T-helper 1 cell treated with Interleukin-12 subunit alpha and Interleukin-12 subunit beta and Interleukin-4 antibody, amounts not matched to agents 30 ng/mL and 1 ng/mL, for 36 hours (primary cell): ENCODE measurements around the gene AGAP1. TPM values are rescaled to one million over a fixed set of nuclear protein-coding genes. Genes with fewer than 3 reads are reported as not detected.

Source experiments
- intact Hi-C: fragments of 100-400 bp; cut with micrococcal nuclease; formaldehyde crosslinking; loops from one replicate; pipeline ENCODE4 v1.15.1; 2024
- total RNA-seq: library from RNA; stranded (reverse); gene quantifications from 2 replicates; pipeline ENCODE4 v1.2.3, GENCODE V29; 2022

The AGAP1 gene
- total RNA-seq, 1 donor from 2014 or later: 2.7 TPM

DNA sequence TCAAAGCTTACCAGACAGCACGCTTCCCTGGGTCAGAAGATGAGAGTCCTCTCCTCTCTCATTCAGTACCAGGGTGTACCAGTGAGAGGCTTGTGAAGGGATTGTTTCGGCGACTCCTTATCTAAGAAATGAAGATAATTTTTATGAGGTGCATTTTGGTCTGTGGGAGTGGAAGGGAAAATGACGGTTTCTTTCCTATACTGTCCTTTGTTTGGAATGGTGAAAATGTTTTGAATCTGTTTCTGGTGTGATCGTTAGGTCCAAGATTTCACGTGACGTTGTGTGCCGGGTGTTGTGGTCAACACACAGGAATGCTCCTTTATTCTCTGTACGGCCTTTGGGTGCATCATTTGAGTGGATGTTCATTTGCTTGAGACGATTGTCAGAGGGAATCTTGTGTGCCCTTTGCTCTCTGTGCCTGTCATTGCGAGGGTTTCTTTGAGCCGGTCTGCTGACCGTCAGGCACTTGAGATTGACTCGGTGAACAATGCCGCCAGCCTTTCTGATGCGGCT, 183.5 kb downstream of the AGAP1 start:
- intact Hi-C loops: no loop called here

DNA sequence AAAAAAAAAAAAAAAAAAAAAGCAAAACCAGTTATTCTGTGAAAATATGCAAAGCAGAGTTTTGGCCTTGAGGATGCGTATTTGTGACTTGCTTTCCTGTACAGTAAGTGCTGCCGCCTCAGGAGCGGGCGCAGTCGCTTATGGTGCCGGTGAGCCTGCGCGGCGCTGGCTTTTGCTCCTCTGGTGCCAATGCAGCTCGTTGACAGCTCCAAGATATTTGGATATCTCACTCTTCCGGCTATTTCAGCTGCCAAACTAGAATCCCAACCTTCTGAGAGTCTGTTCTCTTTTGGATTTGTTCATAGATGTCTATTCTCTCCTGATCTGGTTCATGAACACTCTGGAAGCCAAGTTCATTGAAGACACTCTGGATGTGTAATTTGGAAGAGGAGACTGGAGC, 184.1 kb downstream of the AGAP1 start:
- intact Hi-C loops: no loop called here

DNA sequence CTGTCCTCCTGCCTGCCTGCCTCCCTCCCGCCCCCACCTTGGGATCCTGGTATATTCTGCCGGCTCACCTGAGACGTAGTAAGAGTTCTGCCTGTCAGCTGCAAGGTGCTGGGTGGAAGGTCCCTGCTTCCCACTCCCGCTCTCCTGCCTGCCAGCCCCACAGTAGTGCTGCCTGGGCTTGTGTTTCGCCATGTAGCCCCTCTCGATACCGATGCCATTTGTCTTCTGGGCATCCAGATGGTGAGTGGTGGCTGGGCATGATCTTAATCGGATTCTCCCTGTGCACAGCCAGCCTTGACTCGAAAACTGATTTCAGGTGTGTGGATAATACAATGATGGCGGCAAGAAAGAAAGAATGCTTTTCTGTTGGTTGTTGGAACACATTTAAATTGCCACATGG, 184.9 kb downstream of the AGAP1 start:
- intact Hi-C loops: no loop called here

DNA sequence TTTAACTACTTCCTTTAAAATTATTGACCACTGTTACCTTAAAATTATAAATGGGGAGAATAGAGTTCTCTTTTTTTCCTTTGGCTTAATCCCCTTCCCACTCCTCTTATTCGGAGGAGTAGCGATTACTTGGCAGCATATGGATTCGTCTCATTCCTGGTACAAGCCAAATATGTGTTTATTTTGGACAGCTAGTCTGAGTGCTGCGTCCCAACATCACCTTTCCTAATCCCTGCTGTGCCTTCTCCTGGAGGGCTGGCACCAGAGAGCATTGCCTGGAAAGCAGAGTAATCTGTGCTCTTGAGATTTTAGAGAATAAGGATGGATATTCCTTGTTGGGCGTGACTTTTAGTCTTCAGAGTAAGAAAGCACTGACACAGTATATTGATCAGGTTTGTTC, 185.6 kb downstream of the AGAP1 start:
- intact Hi-C loops: no loop called here

DNA sequence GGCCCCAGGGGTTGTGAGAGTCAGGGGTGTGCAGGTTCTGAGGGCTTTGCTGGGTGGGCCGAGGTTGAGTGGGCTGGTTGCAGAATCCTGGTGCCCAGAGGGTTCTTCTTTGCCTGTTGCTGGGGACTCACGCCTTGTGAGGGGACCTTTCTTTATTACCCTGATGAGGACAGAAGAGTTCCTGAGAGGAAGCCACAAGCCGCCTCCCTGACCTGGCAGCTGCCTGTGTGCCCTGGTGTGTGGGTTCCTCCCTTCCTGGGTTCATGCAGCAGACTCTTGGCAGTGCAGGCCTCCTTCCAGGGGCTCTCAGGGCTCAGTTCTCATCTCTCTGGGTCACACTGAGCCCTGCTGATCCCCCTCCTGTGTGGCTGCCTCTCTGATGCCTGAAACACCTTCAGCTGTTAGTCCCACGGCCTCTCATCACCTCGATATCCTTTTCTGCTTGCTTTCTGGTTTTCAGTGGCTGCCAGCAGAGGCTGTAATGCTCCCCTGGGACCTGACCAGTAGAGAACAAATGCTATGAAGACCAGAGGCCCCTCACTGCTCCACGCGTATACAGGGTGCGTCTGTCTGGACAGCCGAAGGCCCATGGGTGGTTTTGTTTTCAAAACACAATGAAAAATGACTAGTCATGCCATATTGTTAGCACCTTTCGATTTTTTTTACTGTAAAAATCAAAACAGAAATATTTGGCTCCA, 191.3 kb downstream of the AGAP1 start:
- intact Hi-C loops: no loop called here

DNA sequence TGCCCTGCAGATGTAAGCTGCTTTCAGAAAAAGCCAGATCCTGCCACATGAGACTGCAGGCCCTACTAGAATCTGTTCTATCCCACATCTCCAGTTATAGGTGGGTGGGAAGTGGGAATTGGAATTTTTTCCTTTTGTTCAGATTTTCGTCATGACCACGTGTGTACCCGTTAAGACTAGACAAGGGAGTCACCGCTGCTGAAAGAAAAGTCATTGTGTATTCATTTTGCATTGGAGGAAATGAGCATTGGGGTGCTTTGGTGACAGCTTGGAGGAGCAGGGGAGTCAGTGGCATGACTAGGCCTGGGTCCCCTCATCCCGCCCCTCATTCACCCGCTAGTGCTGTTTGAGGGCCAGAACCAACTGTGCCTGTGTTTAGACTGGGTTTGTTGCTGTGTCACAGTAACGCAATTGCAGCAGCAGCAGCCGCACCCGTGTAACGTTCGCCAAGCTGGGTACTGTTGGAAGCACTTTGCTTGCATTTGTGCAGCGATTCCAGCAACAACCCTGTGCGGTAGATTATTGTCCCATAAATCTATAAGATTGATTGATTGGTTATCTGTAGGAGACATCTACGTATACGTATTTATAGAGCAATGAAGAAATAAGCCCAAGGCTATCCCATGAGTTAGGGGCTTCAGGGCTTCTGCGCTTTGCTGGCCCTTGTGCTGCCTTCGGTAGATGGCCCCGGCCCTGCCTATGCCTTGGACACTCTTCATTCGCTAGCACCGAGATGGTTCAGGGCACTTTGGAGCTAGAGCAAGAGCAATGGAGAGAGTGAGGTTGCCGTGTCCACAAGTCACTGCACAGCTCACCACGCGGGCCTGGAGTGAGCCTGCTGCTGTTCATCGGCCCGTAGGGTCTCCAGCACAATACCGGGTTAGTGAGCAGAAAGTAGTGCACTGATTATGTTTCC, 194.9 kb downstream of the AGAP1 start:
- intact Hi-C loops: no loop called here

DNA sequence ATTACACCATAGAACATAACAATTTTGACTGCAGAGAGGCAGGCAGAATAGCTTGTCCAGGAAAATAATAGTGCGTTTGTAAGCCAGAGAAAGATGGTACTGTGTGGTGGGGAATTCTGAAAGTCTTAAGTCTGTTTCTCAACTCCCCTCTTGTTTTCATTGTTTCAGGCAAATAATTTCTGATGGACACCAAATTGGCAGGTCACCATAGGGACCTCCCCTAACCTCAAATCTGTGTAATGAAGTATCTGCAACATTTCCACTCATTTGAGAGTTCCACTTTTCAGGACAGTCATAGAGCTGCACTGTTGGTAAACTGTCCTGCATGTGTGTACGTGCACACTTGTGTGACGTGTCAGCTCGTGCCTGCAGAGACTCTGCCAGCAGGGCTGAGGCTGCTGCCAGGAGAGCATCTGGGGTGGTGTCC, 195.6 kb downstream of the AGAP1 start:
- intact Hi-C loops: no loop called here

DNA sequence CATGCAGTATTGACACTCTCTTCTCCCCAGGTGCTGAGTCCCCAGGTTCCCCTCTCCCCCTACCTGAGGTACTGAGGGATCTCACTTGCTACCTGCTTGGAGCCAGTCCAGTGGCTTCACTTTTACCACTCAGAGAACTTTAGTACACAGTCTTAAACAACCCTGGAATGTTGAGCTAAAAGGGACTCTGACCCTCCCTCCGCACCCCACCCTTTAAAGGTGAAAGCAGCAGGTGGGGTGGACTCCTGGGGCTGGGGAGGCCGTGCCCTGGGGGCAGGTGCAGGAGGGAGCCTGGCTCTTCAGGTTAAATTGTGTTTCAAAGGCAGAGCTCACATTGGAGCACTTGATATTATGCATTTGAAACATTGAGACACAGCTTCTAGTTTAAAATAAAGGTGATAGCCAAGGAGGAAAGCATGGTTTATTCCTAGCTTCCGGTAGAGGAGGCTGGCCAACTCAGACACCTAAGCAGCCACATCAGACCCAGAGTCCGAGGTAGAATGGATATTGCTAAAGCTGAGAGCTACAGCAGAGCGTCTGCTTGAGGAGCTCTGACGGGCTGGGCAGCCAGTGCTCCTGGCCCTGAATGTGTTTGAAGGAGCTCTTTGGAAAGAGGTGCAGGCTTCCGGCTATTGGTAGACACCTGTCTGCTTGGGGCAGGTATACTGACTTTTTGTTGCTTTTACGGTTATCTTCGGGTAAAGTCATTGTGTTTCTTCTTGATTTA, 196.4 kb downstream of the AGAP1 start:
- intact Hi-C loops: no loop called here

DNA sequence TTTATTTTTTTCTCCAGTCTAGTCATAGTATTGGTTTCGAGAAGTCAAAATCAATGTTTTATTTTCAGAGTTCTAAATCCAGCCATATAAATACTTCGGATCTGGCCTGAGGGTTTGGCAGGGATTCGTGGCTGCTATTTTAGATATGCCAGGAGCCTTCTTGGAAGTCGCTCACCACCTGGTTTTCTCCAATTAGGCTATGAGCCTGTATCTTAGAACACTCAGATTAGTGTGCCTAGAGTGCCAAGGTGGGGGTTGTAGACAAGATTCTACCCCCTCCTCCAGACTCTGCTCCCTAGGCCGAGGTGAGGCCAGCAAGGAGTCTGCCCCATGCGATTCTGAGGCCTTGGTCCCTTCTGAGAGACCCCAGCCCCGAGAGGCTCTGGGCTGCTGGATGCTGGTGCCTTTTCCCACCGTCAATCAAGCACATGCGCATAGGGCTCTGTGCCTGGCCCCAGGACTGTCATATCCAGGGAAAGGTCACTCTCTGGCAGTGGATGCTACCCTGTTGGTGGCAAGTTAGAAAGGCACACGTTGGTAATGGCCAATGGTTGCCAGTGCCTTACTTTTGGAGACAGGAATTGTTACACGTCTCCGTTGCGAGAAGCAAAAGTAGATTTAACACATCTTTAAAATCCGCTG, 197.1 kb downstream of the AGAP1 start:
- intact Hi-C loops: no loop called here

DNA sequence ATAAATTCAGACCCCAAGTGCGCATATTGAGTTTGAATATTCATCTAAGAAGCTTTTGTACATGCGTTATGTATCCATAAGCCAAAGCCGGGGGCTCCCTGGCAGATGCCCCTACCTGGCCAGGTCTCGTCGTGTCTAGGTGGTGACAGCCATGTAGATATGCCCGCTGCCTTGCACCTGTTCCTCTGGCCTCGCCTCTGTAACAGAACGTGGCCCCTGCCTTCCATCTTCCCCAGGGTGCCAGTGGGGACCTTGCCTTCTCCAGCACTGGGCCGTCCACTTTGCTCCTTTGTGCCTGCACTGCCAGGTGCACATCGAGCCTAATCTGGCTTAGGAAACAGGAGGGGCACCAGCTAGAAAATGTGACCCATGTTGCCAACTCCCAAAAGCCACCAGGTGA, 198.2 kb downstream of the AGAP1 start:
- intact Hi-C loops: no loop called here

DNA sequence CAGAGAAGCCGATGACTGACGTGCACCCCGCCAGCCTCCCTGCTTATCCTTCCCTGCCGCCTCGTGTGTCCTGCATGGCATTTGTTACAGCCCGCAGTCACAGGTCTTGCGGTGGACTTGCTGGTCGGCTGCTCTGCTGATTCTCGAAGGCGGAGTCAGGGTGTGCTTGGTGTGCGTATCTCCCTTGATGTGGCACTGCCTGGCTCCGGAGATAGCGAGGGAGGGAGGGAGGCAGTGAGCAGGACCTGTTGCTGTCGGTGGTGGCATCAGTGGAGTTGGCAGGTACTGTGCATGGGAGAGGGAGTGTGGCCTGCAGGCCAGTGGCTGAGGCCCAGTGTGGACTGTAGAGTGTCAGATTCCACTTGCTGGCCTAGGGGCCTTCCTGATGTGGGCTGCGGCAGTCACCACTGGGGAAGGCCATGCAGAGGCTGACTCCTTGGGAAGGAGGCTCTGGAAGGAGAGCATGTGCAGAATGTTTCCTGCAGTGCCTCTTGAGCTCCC, 198.9 kb downstream of the AGAP1 start:
- intact Hi-C loops: no loop called here

DNA sequence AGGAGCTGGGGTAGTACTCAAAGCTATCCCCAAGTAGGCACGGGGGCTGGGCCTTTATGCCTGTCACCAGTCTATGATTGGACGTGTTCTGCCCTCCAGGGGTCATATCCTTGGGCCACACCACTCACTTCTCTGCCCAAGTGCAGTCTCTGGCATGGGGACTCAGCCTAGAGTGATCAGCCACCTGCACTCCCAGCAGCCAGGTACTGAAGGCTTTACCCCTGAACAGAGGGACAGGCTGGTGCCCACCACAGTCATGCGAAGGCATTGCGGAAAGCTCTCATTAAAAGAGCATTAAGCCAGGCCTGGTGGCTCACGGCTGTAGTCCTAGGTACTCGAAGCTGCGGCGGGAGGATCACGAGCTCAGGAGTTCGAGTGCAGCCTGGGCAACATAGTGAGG, 199.4 kb downstream of the AGAP1 start:
- intact Hi-C loops: no loop called here

DNA sequence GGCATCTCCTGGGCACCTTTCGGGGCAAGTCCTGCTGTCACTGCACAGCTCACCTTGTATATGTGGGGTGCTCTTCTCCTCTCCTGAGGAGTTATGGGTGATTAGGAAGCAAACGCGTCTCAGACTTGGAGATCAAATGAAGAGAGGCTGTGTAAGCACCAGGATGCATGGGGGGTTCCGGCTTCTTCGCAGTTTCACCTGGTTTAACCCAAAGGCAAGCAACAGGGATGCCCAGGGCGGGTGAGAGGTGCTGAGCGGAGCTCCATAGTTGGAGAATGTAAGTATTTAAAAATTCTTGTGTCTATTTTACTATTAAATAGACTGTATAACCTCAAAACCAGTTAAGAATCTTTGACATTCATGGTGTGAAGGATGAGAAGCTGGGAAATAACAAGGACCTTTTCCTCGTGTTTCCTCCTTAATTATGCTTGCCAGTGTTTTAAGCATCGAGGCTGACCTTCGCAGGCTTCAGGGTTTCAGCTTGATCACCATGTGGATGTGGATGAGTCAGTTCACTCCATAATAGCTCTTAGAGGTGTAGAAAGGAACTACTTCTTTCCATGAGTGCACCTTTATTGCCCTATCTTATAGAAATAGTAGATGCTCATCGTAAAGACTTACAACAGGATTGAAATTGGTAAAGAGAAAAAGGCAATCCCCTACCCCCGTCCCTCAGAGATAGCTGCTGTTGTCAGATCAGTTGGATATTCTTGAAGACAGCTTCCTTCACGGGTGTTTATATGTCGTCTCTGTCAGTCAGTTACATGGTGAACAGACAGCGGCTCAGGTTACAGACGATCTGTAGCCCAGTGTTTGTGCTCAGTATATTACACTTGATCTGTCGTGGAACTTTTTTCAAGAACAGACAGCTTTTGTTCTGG, 201.1 kb downstream of the AGAP1 start:
- intact Hi-C loops: no loop called here

DNA sequence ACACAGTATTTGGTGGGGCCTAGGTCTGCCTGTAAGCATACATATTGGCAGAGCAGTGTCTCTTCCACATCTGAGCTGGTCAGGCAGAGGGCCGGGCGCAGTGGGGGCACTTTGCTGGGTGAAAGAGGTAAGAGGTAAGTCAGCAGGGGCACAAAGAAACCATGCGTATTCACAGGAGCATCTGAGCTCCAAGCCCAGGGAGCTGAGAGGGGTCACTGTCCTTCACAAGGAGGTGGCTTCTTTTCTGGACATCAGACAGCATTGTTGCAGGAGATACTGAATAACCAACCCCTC, 201.7 kb downstream of the AGAP1 start:
- intact Hi-C loops: no loop called here

DNA sequence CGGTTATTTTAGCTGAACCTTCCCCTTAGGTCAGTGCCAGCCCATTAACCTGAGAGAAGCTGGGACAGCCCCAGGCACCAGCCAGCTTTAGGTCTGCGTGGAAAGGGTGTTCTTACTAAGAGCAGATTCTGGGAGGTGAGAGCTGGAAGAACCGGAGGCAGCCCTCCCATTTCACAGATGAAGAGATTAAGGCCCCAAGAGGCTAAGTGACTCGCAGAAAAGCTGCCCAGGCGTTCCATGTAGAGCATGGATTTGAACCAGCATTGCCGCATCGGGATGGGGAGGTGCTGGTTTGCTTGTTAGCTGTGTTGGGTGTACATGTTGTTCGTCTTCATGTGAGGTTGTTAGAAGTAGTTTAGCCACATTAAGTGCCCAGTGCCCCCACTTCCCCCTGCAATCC, 203.2 kb downstream of the AGAP1 start:
- intact Hi-C loops: no loop called here

DNA sequence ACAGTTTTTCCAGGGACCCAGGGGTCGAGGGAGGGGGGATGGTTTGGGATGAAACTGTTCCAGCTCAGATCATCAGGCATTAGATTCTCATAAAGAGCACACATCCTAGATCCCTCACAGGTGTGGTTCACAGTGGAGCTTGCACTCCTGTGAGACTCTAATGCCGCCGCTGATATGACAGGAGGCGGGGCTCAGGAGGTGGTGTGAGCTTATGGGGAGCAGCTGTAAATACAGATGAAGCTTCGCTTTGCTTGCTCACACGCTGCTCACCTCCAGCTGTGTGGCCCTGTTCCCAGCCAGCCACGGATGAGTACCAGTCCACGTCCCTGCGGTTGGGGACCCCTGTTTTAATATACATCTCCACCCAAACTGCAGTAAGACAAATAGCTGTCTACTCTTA, 204.2 kb downstream of the AGAP1 start:
- intact Hi-C loops: no loop called here

DNA sequence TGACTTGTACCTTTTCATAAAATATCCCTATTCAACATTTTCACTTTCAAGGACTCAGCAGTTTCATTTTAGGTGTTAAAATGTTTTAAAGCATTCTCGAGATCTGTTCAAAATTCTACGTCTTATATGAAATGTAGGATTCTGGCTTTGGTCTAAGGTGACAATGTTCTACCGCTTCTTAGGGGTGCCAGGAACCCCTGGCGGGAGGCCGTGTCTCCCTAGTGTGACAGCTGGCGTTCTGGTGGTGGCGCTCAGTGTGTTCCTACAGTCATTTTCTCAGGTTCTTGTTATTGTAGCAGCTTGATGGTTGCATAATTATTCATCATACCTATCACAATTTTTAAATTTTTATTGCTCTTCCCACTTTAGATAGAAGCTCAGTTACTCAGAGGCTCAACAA, 204.6 kb downstream of the AGAP1 start:
- intact Hi-C loops: no loop called here

DNA sequence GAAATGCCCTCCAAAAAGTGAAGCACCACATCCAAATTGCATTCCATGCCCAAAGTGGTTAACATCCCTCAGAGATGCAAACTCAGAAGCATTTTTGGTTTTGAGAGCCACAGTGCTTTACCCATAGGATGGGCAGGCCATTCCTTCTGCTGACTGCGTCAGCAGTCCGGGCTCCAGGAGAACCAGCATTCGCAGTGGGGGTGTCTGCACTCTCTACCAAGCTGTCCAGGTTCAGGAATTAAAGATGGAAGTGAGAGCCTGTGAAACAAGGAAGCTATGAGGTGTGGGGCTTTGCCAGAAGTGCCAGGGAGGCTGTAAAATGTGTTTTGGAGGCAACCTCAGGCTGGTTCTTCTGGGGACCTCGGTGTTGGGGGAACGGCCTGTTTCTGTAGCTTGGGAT, 205.7 kb downstream of the AGAP1 start:
- intact Hi-C loops: no loop called here

DNA sequence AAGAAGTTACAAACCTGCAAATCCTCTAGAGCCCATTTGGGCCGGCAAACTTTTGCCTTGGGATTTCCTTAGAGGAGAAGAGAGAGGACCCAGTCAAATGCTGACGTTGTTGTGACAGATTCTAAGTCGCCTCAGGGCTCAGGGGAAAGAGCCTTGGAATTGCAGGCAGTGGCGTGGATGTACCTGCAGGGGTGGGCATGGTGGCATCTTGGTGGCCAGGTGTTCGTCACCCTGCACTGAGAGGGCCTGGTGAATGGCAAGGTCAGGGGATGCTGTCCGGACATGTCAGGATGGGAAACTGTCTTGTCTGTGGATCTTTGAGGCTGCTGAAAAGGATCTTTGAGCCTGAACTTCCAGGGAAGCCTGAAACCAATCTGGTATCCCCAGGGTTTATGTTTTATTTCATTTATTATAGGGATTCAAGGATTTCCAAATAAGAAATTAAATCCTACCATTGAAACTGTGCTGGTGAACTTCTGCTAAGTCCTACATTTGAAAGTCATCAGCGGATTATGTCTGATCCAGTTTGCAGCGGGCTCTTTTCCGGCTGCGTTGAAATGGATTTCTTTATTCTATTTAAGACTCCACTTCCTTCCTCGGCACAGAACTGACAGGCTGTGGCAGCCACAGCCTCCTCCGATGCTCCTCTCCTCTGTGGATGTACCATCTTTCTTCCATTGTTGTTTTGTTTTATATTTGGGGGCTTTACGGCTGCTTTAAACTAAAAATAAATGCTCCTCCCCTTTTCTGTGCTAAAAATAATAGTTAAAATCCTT, 207.6 kb downstream of the AGAP1 start:
- intact Hi-C loops: no loop called here

DNA sequence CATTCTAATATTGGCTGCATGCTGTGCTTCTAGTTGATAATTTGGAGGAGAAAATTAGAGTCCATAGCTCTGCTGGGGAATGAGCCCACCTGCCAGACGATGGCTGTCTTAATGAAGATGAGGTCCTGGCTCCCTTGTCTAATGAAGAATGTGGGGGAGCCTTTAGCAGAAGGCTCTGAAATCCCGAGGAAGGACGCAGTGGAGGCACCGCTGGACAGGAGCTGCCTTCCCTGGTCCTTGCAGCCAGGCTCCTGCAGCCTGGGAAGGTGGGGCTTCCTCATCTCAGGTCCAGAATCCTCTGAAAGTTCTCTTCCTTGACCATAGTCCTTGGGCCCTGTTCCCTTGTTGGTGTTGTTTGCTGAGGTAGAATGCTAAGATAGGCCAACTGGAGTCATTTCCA, 208.3 kb downstream of the AGAP1 start:
- intact Hi-C loops: no loop called here
